Esophagus (tissue), 2 donors: ENCODE data around the gene PPP1R9A. TPM values are rescaled to one million over a fixed set of nuclear protein-coding genes. Genes with fewer than 3 reads are reported as not detected.

Source experiments
- H3K27ac ChIP-seq, 2 donors: one replicate each; pipeline ENCODE4 v1.5.1; 2013; ENCODE audit warnings: low read depth in 2 of 2, mild to moderate bottlenecking in 2 of 2, inconsistent platforms in 1 of 2, low read length in 1 of 2, moderate library complexity in 1 of 2
- H3K27me3 ChIP-seq, 2 donors: one replicate each; pipeline ENCODE4 v1.6.1; 2013; ENCODE audit warnings: low read length in 2 of 2, control low read depth in 1 of 2, mild to moderate bottlenecking in 1 of 2; ENCODE audit not compliant: insufficient read depth in 2 of 2, control insufficient read depth in 1 of 2
- H3K36me3 ChIP-seq, 2 donors: one replicate each; pipeline ENCODE4 v1.6.1; 2013; ENCODE audit warnings: low read length in 1 of 2; ENCODE audit not compliant: control insufficient read depth in 2 of 2, insufficient read depth in 2 of 2
- H3K4me1 ChIP-seq, 2 donors: one replicate each; pipeline ENCODE4 v1.6.1; 2013; ENCODE audit warnings: low read length in 1 of 2; ENCODE audit not compliant: control insufficient read depth in 2 of 2, insufficient read depth in 2 of 2
- H3K4me3 ChIP-seq, 2 donors: one replicate each; pipeline ENCODE4 v1.5.1; 2013; ENCODE audit warnings: low read length in 2 of 2, mild to moderate bottlenecking in 2 of 2, low read depth in 1 of 2, moderate library complexity in 1 of 2
- H3K9me3 ChIP-seq, 2 donors: one replicate each; pipeline ENCODE4 v1.6.1; 2013; ENCODE audit warnings: mild to moderate bottlenecking in 2 of 2, low read depth in 1 of 2, low read length in 1 of 2, moderate library complexity in 1 of 2; ENCODE audit not compliant: control insufficient read depth in 2 of 2, insufficient read depth in 1 of 2
- WGBS, 2 donors: extraction: QIAGEN DNeasy Blood & Tissue Kit; methylation state at CpG; one replicate each; pipeline ENCODE4 v1.1.7; 2013; 5-methylcytosine and 5-hydroxymethylcytosine counted together
- polyA plus RNA-seq, 2 donors: library from polyadenylated mRNA; stranded (reverse); fragments of 200-250 nt; gene quantifications; one replicate each; pipeline ENCODE4 v1.2.3, GENCODE V29; 2013
- donor health status: healthy with polysubstance abuse.
- donor health status: Bipolar disorder and iron deficiency.

PPP1R9A gene
- polyA plus RNA-seq, 2 donors: 0.51 to 0.65 TPM

DNA sequence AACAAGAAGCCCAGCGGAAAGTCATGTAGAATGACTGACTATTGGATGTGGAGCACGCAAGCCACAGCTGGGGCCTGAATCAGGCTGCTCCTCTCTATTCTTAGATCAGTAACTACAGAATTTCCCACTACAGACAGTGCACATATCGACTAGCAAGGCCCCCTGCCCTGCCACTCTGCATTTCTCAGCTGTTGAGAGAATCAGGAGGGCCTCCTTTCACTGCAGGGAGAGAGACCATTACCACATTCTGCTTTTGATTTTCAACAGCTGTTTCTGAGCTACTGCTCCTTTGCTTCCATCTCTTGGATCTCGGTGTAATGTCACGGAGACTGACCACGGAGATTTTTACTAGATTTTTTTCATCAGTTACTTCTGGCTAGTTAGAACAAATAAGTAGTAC is 343.2 kb downstream of the PPP1R9A start:
- H3K4me3 ChIP-seq: no peak overlapping the region
- no peaks in the 10 kb centered on the region for H3K4me1 ChIP-seq
- no peaks in the 10 kb centered on the region for H3K9me3 ChIP-seq
- WGBS, 2 donors: 78 to 84% methylated on average over 6 of the region's 6 CpGs
- no peaks in the 10 kb centered on the region for H3K27me3 ChIP-seq
- no peaks in the 10 kb centered on the region for H3K36me3 ChIP-seq
- H3K27ac ChIP-seq: no peak overlapping the region

DNA sequence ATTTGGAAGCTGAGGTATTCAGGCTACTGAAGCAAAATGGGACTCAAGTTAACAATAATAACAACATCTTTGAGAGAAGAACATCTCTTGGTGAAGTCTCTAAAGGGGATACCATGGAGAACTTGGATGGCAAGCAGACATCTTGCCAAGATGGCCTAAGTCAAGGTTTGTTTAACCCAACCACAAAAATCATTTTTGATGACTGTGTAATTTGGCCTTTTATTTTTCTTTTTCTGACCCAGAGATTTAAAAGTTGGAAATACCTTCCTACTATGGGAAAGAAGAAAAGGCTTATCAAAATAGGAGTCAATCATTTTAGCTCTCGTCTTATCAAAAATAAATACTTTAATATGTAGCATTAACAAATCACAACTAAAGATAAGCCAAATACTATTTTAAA is 344.6 kb downstream of the PPP1R9A start:
- Histone ChIP-seq H3K27ac (no peak overlapping the region), H3K4me3 (no peak overlapping the region), H3K36me3 (no peaks in the 10 kb centered on the region), H3K27me3 (no peaks in the 10 kb centered on the region), H3K9me3 (no peaks in the 10 kb centered on the region), H3K4me1 (no peaks in the 10 kb centered on the region)
- WGBS, 2 donors: 80 to 91% methylated on average over 1 of the region's 1 CpG

DNA sequence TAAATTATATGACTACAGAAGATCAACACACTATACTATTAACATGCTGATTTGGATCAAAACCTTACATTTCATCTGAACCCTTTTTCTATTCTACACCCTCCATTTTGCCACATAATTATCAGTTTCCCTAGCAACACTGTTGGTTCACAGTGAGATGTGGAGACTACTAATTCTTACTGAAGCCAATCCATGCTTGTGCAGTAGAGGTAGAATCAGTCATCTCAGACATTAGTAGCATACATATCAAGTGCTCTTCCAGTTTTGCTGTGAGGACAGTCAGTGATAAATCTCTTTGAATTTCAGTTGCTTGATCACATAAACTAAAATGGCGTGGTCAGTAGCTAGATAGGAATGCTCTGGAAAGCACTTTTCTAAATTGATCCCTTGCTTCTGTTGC is 346.6 kb downstream of the PPP1R9A start:
- no peak overlapping the region for H3K4me3 ChIP-seq
- H3K27me3 ChIP-seq: no peaks in the 10 kb centered on the region
- no peak overlapping the region for H3K27ac ChIP-seq
- H3K9me3 ChIP-seq: no peaks in the 10 kb centered on the region
- H3K4me1 ChIP-seq: no peaks in the 10 kb centered on the region
- WGBS, 2 donors: 82 to 88% methylated on average over 1 of the region's 1 CpG
- no peaks in the 10 kb centered on the region for H3K36me3 ChIP-seq

DNA sequence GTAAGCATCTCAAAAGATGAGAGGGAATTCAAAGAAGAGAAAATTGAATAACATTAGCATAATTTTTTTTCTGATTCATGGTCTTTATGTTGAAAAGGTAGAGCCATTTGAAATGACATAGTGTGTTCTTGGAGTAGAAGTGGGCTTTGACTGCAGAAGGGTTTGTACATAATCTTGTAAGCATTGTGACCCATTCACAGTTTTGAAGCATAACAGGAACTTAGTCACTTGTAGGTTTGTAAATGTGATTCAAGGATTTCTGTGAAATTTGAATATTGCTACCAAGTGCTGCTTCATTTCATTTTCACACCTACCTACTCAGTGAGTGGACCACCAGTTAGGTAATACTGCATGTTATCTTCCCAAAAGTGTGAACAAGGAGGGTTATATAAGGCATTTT is 348.3 kb downstream of the PPP1R9A start:
- Histone ChIP-seq H3K27ac (no peak overlapping the region), H3K9me3 (no peaks in the 10 kb centered on the region), H3K4me3 (no peak overlapping the region), H3K27me3 (no peaks in the 10 kb centered on the region), H3K36me3 (no peaks in the 10 kb centered on the region), H3K4me1 (no peaks in the 10 kb centered on the region)

DNA sequence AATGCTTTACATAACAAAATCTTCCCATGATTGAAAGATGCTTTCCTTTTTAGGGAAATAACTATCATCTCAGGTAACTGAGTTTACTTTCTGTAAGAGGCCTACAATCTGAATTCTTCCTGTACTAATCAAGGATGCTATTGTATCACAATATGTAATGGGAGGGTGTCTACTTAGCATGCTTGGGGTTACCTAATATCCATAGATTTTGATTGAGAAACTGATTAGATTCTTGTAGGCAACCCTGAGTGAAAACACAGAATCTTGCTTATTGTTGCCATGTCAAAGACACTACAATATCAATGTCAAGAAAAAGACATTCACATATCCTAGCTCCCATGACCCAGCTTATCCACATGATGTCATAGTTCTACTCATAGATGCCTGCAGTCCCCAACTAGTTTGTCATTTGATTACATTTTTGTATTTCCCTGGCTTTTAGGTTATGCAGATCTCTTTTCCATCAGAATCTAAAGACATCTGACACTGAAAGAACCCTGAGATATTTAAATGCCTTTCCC is 354.6 kb downstream of the PPP1R9A start:
- Histone ChIP-seq H3K27ac (no peak overlapping the region), H3K4me1 (no peaks in the 10 kb centered on the region), H3K36me3 (no peaks in the 10 kb centered on the region)

DNA sequence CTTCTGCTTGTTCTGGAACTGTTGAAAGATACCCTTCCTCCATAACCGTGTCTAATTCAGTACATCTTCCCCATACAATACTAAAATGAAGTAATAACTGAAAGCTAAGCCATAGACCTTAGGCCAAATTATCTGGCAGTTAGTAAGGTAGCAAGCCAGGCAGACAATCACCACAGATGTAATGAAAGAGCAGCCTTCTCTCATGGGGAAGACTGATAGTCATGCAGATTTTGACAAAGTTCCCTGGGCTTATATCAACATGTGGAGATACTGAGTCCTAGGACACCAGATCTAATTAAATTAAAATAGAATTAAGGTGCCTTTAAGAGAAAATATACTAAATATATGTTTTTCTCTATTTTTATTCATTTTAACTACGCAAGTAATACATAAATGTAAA is 355.5 kb downstream of the PPP1R9A start:
- Histone ChIP-seq H3K9me3 (no peaks in the 10 kb centered on the region), H3K4me3 (no peak overlapping the region), H3K4me1 (no peaks in the 10 kb centered on the region), H3K36me3 (no peaks in the 10 kb centered on the region), H3K27ac (no peak overlapping the region), H3K27me3 (no peaks in the 10 kb centered on the region)
- 91 to 94% methylated on average over 2 of the region's 2 CpGs for WGBS, 2 donors

More for the DNA sequence above, 354.6 kb downstream of the PPP1R9A start:
- Histone ChIP-seq H3K4me3 (no peak overlapping the region), H3K9me3 (no peaks in the 10 kb centered on the region), H3K27me3 (no peaks in the 10 kb centered on the region)

DNA sequence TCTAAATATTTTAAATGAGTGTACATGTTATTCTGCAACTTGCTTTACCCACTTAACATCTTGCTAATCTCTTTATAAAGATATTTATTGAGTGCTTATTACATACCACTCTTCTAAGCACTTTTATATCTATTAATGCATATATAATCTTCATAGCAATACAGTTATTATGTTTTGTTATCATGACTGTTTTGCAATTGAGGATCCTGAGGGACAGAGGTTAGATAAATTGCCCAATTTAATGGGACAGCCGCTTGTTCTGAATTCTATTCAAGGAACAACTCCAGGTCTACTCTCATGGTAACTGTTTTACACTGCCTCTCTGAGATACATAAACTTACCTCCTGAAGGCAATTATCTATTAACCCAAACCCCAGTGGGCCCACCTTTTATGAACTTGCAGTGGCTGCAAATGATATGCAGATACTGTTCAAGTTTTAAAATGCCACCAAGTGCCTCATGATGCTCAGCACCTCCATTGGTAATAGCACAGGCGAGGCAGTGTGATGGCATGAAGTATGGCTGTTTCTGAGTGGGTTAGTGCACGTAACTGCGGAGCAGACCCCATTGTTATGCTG is 356.5 kb downstream of the PPP1R9A start:
- 88 to 89% methylated on average over 4 of the region's 4 CpGs for WGBS, 2 donors
- Histone ChIP-seq H3K4me3 (no peak overlapping the region), H3K36me3 (no peaks in the 10 kb centered on the region), H3K27ac (no peak overlapping the region), H3K9me3 (no peaks in the 10 kb centered on the region), H3K4me1 (no peaks in the 10 kb centered on the region), H3K27me3 (no peaks in the 10 kb centered on the region)

DNA sequence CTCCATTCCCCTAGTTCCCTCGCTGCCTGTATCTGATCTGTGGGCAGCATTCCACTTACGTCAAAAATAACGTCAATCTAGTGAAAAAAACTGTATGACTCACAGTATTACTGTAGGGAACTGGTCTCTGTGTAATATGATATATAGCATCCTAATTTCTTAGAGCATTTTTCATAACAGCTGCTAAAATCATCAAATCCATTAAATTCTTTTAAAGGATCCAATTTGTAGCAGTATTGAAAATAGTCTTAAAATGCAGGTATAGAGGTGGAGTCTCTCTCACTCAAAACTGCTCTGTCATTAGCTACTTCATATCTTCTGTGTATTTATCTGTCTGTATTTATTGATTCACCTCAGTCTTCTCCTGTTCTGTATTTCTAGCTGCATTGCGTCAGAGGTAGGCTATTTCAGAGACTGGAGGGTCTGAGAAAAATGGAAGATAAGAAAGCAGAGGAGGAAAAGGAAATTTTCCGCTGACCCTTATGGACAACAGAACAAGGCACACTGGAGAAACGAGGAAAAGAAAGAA is 357.0 kb downstream of the PPP1R9A start:
- H3K27ac ChIP-seq: no peak overlapping the region
- H3K4me3 ChIP-seq: no peak overlapping the region
- H3K9me3 ChIP-seq: no peaks in the 10 kb centered on the region
- no peaks in the 10 kb centered on the region for H3K36me3 ChIP-seq
- 79 to 83% methylated on average over 6 of the region's 6 CpGs for WGBS, 2 donors
- H3K4me1 ChIP-seq: no peaks in the 10 kb centered on the region
- H3K27me3 ChIP-seq: no peaks in the 10 kb centered on the region

DNA sequence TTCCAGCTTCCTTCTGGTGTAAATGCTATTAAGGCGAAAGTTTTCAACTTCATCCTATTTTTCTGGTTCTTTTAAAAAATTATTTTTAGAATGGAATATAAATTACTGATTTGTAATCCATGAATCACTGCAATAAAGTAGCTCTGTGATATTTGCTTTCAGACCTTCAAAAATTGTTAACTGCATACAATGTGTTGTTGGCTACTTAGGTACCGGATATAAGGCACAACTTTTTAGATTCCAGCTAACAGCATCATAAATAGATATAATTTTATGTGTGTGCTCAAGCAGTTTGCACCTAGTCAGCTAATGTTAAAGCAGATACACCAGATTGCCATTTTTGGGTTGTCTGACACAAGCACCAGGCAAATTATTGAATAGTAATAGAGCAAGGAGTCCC is 358.2 kb downstream of the PPP1R9A start:
- Histone ChIP-seq H3K36me3 (no peaks in the 10 kb centered on the region), H3K27me3 (no peaks in the 10 kb centered on the region), H3K9me3 (no peaks in the 10 kb centered on the region), H3K27ac (no peak overlapping the region), H3K4me3 (no peak overlapping the region), H3K4me1 (no peaks in the 10 kb centered on the region)
- WGBS, 2 donors: 95% methylated on average over 2 of the region's 2 CpGs

DNA sequence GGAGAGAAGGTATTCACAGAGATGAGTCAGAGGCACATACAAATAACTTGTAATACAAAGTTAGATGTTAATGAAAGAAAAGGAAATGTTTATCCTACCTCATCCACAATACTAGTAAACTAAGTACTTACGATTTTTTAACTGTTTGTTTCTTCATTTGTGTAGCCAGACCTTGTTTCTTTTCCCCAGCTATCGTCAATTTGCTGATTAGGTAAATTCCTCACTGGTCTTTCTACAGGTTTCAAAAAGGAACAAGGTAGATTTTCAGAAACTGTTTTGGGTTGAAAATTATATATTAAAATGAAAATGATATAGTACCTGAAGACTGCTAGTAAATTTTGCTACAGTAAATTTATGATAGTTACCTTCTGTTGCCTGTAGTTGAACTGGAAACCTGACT is 360.4 kb downstream of the PPP1R9A start:
- 72 to 75% methylated on average over 2 of the region's 2 CpGs for WGBS, 2 donors
- no peaks in the 10 kb centered on the region for H3K9me3 ChIP-seq
- no peaks in the 10 kb centered on the region for H3K4me1 ChIP-seq
- H3K27me3 ChIP-seq: no peaks in the 10 kb centered on the region
- H3K36me3 ChIP-seq: no peaks in the 10 kb centered on the region
- H3K4me3 ChIP-seq: no peak overlapping the region
- no peak overlapping the region for H3K27ac ChIP-seq
